ENCODE measurements around the gene SPDYE11.
"Not testable (repeated sequence)": the region's sequence is repeated elsewhere in the genome, so short reads cannot be mapped to it uniquely, and the experiment has no call there.

DNA sequence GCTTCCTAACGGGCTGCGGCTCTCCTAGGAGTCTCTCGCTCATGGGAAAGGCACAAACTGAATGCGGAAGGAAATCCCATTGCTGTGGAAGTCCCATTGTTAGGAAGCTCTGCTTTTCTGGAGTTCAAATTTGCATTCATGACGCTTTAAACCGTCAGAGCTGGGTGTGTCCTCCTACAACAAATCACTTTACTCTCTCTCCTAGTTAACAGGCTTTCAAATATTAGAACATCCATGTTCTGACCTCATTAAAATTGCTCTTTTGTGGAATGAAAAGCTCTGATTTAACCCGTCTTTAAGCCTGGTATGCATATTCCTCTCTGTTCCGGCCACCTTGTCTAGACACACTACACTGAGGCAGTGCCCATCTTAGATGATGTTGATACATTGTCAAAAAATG lies at the start of gene SPDYE11:
- TF ChIP-seq, protein P1, sequence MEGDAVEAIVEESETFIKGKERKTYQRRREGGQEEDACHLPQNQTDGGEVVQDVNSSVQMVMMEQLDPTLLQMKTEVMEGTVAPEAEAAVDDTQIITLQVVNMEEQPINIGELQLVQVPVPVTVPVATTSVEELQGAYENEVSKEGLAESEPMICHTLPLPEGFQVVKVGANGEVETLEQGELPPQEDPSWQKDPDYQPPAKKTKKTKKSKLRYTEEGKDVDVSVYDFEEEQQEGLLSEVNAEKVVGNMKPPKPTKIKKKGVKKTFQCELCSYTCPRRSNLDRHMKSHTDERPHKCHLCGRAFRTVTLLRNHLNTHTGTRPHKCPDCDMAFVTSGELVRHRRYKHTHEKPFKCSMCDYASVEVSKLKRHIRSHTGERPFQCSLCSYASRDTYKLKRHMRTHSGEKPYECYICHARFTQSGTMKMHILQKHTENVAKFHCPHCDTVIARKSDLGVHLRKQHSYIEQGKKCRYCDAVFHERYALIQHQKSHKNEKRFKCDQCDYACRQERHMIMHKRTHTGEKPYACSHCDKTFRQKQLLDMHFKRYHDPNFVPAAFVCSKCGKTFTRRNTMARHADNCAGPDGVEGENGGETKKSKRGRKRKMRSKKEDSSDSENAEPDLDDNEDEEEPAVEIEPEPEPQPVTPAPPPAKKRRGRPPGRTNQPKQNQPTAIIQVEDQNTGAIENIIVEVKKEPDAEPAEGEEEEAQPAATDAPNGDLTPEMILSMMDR (IDR thresholded peaks at IDR 0.05; ENCODE audit: low read length) = not testable (repeated sequence)
- not testable (repeated sequence) for TF ChIP-seq EZH2 (optimal IDR thresholded peaks at IDR 0.05; ENCODE audit: low read depth, low read length)

Measured in MM.1S (cell line).